GDM1 (cell line): ENCODE results near the gene SLCO2A1.
"Not testable (repeated sequence)": the region's sequence is repeated elsewhere in the genome, so short reads cannot be mapped to it uniquely, and the experiment has no call there.

Source experiments
- DNase-seq: peaks from one replicate; lab custom pipeline; 2025; lab: John Stamatoyannopoulos, UW

Gene SLCO2A1

DNA sequence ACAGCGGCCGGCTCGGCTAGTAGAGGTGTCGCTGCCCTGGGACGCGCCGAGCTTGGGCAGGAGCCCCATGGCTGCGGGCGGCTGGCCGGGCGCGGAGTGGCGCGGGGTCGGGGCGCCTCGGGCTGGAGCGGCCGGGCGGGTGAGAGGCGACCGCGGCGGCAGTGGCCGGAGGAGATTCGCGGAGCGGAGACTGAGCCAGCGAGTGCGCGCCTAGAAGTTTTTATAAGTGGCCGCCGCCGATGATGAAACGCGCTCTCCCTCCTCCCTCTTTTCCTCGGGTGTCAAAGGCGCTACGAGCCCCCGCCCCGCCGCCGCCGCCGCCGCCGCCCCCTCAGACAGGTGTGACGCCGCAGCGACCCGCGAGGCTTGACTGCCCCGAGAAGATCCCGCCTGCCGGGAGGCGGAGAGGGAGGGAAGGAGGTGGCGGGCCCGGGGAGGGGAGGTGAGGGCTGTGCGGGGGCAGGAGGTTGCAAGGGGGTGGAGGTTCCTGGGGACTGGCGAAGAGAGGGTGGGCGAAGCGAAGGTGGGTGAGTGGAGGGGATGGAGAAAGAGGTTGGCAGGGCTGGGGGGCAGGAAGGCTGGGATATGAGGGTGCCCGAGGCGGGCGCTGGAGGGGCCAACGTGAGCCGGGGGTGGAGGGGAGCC is at the start of gene SLCO2A1:
Gene SLCO2A1, minus strand, starts transcription at position 192 of the 645 bp plus-strand sequence. Its CDS starts 123 bp downstream, at position 69.
- no peak for DNase-seq

GRCh38 chr3:134079111-134079547 is 49.4 kb upstream of the SLCO2A1 start:
- DNase-seq, result no peak

- no peak for DNase-seq
Observed at GRCh38 chr3:134078169-134078831, 48.6 kb upstream of the SLCO2A1 start.

GRCh38 chr3:134077649-134078161 is 48.0 kb upstream of the SLCO2A1 start:
- DNase-seq, result no peak

DNA sequence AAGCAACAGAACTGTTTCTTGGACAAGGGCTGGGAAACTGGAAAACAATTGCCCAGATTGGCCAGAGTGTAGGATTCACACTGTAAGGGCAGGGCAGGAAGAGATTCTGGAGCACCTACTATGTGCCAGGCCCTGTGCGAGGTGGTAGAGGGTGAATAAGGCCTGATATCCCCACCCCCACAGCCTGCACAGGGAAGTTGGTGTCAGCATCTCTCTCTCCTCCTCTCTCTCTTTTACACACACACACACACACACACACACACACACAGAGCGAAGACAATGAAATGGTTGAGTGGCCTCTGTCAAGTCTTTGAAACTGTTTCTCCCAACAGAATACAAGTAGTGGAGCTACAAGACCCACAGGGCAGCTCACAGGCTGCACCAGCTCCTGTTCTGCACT is 47.1 kb upstream of the SLCO2A1 start:
- no peak for DNase-seq

GRCh38 chr3:134075846-134076245 is 46.1 kb upstream of the SLCO2A1 start:
- no peak for DNase-seq

DNA sequence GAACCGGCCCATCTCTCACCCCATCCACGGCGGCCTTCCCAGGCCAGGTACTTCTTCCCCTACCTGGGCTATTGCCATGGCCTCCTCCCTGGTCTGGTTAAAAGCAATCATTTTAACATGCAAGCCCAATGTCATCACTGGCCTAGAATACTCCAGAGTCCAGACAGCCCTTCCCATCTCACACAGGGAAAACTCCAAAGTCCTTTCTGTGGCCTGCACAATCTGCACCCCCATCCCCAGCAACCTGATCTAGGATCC is 45.8 kb upstream of the SLCO2A1 start:
- no peak for DNase-seq

GRCh38 chr3:134074790-134075567 is 45.3 kb upstream of the SLCO2A1 start:
- no peak for DNase-seq

DNA sequence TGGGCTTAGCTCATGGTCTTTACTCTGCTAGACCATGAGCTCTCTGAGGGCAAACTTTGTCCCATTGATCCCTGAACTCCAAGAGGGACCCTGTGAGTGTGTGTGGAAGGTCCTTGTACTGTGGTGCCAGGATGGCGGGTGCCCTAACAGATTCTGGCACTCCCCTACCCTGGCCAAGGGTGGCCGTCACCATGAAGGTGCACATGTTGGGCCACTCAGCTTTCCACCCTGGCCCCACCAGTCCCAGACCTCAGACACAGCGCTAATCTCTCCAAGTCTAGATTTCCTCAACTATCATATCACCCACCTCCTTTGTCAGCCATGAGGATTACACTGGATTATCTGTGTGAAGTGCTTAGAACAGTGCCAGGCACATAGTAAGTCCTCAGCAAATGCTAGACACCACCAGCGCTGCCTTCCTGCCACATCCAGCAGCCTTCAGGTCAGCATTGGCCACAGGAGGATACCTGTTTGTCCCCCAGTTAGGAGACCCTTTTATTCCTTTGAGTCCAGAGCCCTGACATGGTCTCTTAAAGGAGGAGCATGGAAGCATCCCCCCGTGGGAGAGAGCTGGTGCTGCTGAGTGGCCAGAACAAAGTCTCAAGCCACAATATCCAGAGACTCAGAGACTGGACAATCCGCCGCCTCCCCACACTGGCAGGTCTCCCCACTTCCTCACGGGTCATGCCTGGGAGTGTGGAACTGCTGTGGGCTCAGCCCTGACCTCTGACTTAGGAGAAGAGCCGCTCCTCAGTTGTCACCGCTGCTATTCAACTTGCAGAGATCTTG is 44.5 kb upstream of the SLCO2A1 start:
- no peak for DNase-seq

- DNase-seq, result no peak
Observed at GRCh38 chr3:134073583-134073945, 43.8 kb upstream of the SLCO2A1 start.

DNA sequence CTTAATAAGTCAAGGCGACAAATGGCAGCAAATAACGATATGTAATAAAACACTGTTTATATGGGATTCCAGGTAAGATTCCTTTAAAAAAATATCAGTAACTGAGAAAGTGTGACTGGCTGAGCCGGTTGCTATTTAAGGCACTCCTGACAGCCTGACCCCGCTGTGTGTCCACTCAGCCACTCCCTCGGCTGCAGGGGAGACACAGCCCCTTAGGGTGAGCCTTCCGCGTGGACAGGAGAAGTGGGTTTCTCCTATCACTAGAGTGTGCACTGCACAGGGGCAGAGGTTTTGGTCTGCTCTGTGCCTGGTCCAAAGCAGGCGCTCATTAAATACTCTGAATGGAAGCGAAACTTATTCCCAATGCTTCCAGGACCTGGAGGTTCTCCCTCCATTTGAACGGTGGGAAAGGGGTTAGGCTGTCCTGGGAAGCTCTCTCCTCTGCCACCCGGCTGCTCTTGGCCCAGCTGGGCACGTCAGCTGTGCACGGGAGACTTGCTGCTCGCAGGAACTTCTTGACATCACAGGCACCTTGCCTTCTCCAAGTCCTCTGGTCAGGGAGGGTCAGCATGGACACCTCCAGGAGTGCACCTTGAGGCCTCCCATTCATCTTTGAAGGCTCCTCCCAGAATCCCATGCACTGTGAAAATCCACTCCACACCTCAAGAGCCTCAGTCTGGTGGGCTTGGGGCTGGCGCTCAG is 43.3 kb upstream of the SLCO2A1 start:
- DNase-seq, result no peak

- DNase-seq, result not testable (repeated sequence)
Observed at GRCh38 chr3:134070281-134070680, 40.6 kb upstream of the SLCO2A1 start.

DNA sequence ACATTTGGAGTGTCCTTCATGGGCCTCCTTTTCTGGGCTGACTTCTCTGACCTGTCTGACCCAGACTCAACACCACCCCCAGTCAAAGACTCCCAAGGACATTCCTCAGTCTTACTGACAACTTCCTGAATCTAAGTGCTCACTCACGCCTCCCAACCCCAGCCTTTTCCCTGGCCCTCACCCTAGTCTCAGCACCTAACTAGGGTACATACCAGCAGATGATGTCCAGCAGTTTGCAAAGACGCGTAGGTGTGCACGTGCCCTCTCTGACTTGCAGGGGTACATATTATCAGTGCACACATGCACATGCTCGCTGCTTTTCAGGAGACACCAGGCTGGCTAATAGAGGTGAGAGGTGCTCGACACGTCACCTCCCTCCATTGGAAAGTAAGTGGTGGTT is 38.7 kb upstream of the SLCO2A1 start:
- no peak for DNase-seq

- no peak for DNase-seq
Observed at GRCh38 chr3:134067531-134068161, 37.9 kb upstream of the SLCO2A1 start.

GRCh38 chr3:134066651-134067530 is 37.2 kb upstream of the SLCO2A1 start:
- DNase-seq, result no peak

GRCh38 chr3:134066158-134066541 is 36.4 kb upstream of the SLCO2A1 start:
- DNase-seq, result no peak

DNA sequence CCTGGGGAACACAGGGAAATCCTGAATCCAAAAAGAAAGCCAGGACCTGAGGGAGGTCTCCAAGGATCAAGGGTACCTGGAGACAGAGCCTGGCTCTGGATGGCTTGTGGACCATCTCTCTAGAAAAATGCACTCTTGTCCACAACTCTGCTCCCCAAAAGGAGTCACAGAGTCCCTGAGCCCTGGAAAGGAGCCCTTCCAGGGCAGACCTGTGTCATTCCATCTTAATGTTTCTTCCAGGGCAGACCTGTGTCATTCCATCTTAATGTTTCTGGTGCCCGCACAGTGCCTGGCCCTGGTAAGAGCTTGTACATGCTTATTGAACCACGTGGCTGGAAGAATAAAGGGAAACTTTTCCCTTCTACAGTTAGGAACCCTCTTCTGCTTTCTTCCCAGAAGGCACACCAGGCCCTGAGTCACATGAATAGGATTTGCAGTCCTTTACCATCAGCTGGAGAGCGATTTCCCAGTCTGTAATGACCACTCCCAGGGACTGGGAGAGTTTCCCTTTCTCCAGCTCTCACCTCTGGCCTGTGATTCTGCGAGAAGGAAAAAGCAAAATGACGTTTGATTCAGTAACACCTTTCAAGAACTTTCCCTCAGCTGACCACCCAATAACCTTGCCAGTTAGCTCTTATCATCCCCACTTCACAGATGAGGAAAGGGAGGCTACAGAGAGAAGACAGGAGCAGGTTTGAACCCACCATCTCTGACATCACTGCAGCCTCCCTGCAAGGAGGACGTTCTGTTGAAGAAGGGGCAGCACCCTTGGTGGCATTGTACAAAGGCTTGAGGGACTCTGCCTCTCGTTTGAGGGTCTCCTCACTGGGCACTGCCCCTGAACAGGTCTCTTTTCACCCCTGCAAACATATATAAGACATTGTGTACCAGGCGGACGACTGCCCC is 35.8 kb upstream of the SLCO2A1 start:
- no peak for DNase-seq

DNA sequence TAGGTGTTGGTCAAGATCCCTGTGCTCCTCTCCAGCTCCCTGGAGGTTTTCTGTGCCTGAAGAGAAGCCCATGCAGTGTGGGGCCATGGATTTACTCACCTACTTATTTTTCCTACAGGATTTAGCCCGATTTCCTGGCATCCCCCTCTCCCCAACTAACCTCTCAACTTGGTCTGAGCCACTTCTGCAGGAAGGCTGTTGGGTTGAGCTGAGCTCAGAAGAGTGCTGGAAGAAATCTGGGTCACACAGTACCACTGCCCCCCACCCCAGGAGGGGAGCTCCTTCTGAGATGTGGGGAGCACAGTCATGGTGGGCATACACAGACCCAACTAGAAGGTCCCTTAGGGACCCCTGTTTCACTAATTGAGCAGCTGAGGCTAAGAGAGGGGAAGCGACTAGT is 34.4 kb upstream of the SLCO2A1 start:
- no peak for DNase-seq

DNA sequence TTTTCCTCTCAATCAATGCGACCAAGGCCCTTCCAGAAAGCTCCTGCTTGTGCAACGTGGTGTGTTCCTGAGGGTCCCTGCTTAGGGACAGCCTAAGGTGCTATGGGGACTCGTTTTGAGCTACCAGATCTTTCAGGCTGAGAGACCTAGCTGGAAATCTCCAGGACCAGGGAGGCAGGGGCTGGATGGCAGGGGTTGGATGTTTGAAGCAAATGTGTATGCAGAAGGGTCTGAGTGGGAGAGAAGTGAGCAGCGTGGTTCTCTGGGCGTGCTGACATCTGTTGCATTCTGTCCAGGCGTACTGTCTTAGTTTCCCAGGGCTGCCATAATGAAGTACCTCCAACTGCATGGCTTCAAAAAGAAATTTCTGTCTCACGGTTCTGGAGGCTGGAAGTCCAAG is 31.7 kb upstream of the SLCO2A1 start:
- DNase-seq, result no peak
